Measurements from ENCODE around the gene CCDC27.

DNA sequence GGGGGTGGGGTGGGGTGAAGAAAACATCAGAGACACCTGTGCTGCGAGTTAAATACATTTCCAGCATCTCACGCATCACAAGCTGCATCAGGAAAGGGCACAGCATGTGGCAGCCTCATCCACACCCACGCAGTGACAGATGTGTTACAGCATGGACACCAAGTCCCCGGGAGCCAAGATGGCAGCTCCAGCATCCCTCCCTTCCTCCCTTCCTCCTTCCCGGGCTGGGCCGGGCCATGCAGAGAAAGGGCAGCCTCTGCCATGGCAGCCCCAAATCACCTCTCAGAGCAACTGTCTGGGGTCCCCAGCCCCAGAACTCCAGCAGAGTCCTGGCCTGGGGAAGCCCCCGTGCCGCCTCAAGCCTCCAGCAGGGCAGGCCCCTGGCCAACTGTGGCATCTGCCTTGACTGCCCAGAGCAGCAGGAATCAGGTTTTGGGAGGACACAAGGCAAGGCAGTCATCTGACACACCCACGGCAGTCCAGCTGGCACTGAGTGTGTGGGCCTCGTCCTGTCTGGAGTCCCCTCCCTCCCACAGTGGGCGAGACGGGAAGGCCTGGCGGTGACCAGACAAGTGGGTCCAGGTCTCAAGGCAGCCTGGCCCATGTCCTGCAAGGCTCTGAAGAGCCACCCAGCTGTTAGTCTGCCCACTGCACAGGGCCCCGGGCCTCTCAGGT is 26.5 kb downstream of the CCDC27 start:
- TF ChIP-seq POLR2A (IDR thresholded peaks at IDR 0.05), result no peak
- TF ChIP-seq, protein P1, sequence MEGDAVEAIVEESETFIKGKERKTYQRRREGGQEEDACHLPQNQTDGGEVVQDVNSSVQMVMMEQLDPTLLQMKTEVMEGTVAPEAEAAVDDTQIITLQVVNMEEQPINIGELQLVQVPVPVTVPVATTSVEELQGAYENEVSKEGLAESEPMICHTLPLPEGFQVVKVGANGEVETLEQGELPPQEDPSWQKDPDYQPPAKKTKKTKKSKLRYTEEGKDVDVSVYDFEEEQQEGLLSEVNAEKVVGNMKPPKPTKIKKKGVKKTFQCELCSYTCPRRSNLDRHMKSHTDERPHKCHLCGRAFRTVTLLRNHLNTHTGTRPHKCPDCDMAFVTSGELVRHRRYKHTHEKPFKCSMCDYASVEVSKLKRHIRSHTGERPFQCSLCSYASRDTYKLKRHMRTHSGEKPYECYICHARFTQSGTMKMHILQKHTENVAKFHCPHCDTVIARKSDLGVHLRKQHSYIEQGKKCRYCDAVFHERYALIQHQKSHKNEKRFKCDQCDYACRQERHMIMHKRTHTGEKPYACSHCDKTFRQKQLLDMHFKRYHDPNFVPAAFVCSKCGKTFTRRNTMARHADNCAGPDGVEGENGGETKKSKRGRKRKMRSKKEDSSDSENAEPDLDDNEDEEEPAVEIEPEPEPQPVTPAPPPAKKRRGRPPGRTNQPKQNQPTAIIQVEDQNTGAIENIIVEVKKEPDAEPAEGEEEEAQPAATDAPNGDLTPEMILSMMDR (IDR thresholded peaks at IDR 0.05), result no peak

All from right lobe of liver (tissue), 4 donors.